ENCODE results near the gene ABCA3.

The ABCA3 gene

GRCh38 chr16:2282866-2283555, 57.5 kb downstream of the ABCA3 start:
- no peak overlapping the region for H3K4me2 ChIP-seq (ENCODE audit: low read length)
- no peak overlapping the region for H3K9ac ChIP-seq (ENCODE audit: low read length)
- no peak overlapping the region for H3K4me3 ChIP-seq (ENCODE audit: low read depth, low read length, poor library complexity, severe bottlenecking)
- no peaks in the 10 kb centered on the region for H3K9me2 ChIP-seq (ENCODE audit: low read depth, low read length)
- H3K27ac ChIP-seq (ENCODE audit: low read depth, low read length, poor library complexity, severe bottlenecking): no peak overlapping the region
- H4K20me1 ChIP-seq (ENCODE audit: insufficient read depth, low read length): no peaks in the 10 kb centered on the region
- no peaks in the 10 kb centered on the region for H3K79me2 ChIP-seq (ENCODE audit: insufficient read depth, low read length)
- H3K9me3 ChIP-seq (ENCODE audit: low read length): no peaks in the 10 kb centered on the region
- no peak for TF ChIP-seq EZH2 (IDR thresholded peaks at IDR 0.05; ENCODE audit: borderline replicate concordance, low read length)
- TF ChIP-seq CTCF (IDR thresholded peaks at IDR 0.05; ENCODE audit: low read length): no peak
- H3F3A ChIP-seq (ENCODE audit: insufficient read depth, low read length): no peaks in the 10 kb centered on the region
- no peak overlapping the region for H2AFZ ChIP-seq (ENCODE audit: low read length)
- H3K27me3 ChIP-seq (ENCODE audit: insufficient read depth, low read length): peaks cover 12% of the 10 kb centered on the region
- no peaks in the 10 kb centered on the region for H3K36me3 ChIP-seq (ENCODE audit: insufficient read depth, low read length)
- no peaks in the 10 kb centered on the region for H3K4me1 ChIP-seq (ENCODE audit: insufficient read depth, low read length, severe bottlenecking)

- no peaks in the 10 kb centered on the region for H3K79me2 ChIP-seq (ENCODE audit: insufficient read depth, low read length)
- H3F3A ChIP-seq (ENCODE audit: insufficient read depth, low read length): no peaks in the 10 kb centered on the region
- H3K9me2 ChIP-seq (ENCODE audit: low read depth, low read length): no peaks in the 10 kb centered on the region
- no peak overlapping the region for H3K4me2 ChIP-seq (ENCODE audit: low read length)
- no peak overlapping the region for H2AFZ ChIP-seq (ENCODE audit: low read length)
- H3K4me1 ChIP-seq (ENCODE audit: insufficient read depth, low read length, severe bottlenecking): no peaks in the 10 kb centered on the region
- no peak overlapping the region for H3K4me3 ChIP-seq (ENCODE audit: low read depth, low read length, poor library complexity, severe bottlenecking)
- no peak overlapping the region for H3K9ac ChIP-seq (ENCODE audit: low read length)
- H3K36me3 ChIP-seq (ENCODE audit: insufficient read depth, low read length): no peaks in the 10 kb centered on the region
- no peaks in the 10 kb centered on the region for H4K20me1 ChIP-seq (ENCODE audit: insufficient read depth, low read length)
- no peak overlapping the region for H3K27ac ChIP-seq (ENCODE audit: low read depth, low read length, poor library complexity, severe bottlenecking)
- TF ChIP-seq CTCF (IDR thresholded peaks at IDR 0.05; ENCODE audit: low read length): no peak
- TF ChIP-seq EZH2 (IDR thresholded peaks at IDR 0.05; ENCODE audit: borderline replicate concordance, low read length): no peak
- H3K27me3 ChIP-seq (ENCODE audit: insufficient read depth, low read length): peaks cover 16% of the 10 kb centered on the region
- H3K9me3 ChIP-seq (ENCODE audit: low read length): no peaks in the 10 kb centered on the region
Measured at GRCh38 chr16:2282262-2282661, 58.3 kb downstream of the ABCA3 start.

DNA sequence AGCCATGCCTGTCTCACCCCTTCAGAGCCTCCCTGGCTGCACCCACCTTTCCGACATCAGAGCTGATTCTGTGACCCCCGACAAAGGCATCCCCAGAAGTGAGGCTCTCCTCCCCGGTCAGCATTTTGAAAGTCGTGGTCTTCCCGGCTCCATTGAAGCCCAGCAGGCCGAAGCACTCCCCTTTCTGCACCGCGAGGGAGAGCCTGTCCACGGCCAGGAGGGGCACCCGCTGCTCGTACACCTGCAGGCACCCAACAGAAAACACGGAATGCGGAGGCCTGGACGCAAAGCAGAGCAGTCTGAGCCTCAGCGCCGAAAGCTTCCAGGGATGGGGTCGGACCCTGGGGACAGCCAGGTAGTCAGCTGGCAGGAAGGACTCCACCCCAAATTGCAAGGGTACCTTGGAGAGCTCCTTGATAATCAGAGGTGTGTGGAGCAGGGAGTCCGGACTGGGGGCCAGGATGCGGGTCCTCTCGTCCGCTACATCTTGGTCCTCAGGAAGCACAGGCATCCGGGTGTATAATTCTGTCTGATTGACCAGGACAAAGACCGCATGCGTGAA, 59.5 kb downstream of the ABCA3 start:
- Histone ChIP-seq H3K79me2 (ENCODE audit: insufficient read depth, low read length) (no peaks in the 10 kb centered on the region), H4K20me1 (ENCODE audit: insufficient read depth, low read length) (no peaks in the 10 kb centered on the region), H3K27ac (ENCODE audit: low read depth, low read length, poor library complexity, severe bottlenecking) (no peak overlapping the region), H3K4me3 (ENCODE audit: low read depth, low read length, poor library complexity, severe bottlenecking) (no peak overlapping the region), H3F3A (ENCODE audit: insufficient read depth, low read length) (no peaks in the 10 kb centered on the region), H3K4me1 (ENCODE audit: insufficient read depth, low read length, severe bottlenecking) (no peaks in the 10 kb centered on the region), H3K27me3 (ENCODE audit: insufficient read depth, low read length) (peaks cover 16% of the 10 kb centered on the region), H3K9me2 (ENCODE audit: low read depth, low read length) (no peaks in the 10 kb centered on the region), H3K9ac (ENCODE audit: low read length) (no peak overlapping the region), H3K36me3 (ENCODE audit: insufficient read depth, low read length) (no peaks in the 10 kb centered on the region), H3K4me2 (ENCODE audit: low read length) (no peak overlapping the region), H3K9me3 (ENCODE audit: low read length) (no peaks in the 10 kb centered on the region), H2AFZ (ENCODE audit: low read length) (no peak overlapping the region)
- TF ChIP-seq CTCF (IDR thresholded peaks at IDR 0.05; ENCODE audit: low read length) (no peak), EZH2 (IDR thresholded peaks at IDR 0.05; ENCODE audit: borderline replicate concordance, low read length) (no peak)

All from OCI-LY1 (cell line).